Measurements from ENCODE around the gene IL1RAP.
"Not testable (repeated sequence)": the region's sequence is repeated elsewhere in the genome, so short reads cannot be mapped to it uniquely, and the experiment has no call there.

The IL1RAP gene

DNA sequence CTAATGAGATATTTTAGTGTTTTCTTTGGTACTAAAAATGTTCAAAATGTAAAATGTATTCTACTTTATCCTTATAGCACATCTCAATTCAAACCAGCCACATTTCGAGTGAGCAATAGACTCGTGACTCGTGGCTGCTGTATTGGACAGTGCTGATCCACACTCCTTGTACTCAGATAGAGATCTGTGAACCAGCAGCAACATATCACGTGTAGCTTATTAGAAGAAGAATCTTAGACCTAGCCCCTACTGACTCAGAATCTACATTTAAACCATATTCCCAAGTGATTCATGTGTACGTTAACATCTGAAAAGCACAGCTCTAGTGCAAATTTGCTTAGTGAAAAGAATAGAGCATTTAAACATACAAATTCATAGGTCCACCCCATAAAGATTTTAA lies 130.9 kb downstream of the IL1RAP start:
- in situ Hi-C loops (cut with MboI; ENCODE audit: low sequenced_read_pairs): no loop called here

DNA sequence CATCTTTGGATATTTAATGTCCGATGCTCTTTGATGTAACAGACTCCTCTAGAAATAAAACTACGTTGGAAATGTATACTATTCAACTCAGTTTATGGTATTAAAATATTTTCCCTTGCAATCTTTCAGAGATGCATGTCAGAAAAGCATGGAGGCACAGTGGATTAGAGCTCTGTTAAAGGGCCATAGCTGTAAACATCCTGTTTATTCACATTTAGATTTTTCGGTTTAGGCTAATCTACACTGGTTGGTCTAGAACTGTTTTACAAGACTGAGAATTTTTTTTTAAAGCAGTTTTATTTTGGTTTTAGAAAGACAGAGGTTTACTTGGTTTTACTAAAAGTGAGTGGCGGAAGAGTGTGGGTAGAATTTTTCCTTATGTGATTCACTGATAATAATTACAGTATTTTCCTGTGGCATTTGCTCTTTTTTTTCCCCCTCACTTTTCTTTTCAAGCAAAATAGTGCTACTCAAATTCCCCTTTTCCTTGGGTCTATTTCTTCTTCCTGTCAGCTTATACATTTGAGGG lies 132.1 kb downstream of the IL1RAP start:
- in situ Hi-C loops (cut with MboI; ENCODE audit: low sequenced_read_pairs): no loop called here

GRCh38 chr3:190646996-190647395 lies 133.1 kb downstream of the IL1RAP start:
- in situ Hi-C loops (cut with MboI; ENCODE audit: low sequenced_read_pairs): no loop called here

GRCh38 chr3:190655933-190656332 lies 142.0 kb downstream of the IL1RAP start:
- in situ Hi-C loops (cut with MboI; ENCODE audit: low sequenced_read_pairs): no loop called here

DNA sequence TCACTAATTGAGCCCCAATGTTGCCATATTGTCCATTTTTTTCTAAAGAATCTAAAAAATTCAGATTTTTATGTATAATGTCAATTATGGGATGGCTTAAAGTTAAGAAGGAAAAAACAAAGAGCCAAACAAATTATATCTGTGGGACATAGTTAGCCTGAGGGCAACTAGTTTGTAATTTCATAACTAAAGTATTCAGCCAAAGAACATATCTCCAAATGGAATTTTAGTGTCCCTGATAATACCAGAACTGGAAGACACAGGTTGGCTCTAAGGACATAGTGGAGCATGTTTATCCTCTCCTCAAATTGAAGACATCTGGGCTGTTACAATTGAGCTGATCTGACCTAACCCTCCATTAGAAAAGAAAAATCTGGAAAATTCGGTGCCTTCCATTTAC lies 144.2 kb downstream of the IL1RAP start:
- in situ Hi-C loops (cut with MboI; ENCODE audit: low sequenced_read_pairs): no loop called here

DNA sequence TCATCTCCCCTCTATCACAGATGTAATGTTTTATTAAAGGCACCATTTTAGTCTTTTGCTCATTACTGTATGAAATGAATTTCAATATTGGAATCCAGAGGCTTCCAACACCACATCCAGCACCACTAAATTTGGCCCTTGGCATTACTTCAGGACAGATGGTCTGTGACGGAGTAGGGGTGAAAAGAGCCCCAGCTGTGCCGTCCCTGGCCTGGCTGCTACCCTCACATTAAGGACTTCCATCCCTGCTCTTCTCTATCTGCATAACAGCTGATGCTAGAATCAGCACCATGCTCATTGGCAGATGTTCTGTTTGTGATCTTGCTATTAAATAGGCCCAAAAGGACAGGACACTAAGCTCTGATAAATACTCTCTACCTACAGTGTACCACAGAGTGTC lies 152.9 kb downstream of the IL1RAP start:
- in situ Hi-C loops (cut with MboI; ENCODE audit: low sequenced_read_pairs): no loop called here

GRCh38 chr3:190671658-190672057 lies 157.8 kb downstream of the IL1RAP start:
- in situ Hi-C loops (cut with MboI; ENCODE audit: low sequenced_read_pairs): no loop called here

GRCh38 chr3:190673148-190673547 lies 159.3 kb downstream of the IL1RAP start:
- in situ Hi-C loops (cut with MboI; ENCODE audit: low sequenced_read_pairs): no loop called here

DNA sequence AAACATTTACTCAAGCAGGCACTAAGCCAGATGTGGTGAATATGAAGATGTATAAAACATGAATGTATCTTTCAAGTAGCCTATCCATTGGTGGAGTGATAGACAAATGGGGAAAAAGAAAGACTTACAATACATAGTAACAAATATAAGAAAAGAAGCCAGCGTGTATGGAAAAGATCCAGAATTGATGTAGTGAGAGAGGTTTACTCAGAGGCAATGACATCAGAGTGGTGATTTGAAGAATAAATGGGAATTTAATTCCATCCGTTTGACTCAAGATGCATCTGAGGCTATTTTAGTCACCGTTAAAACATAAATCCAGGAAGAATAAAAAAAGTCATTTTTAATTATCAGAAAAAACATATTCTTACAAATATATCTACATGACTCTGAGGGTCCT lies 162.6 kb downstream of the IL1RAP start:
- in situ Hi-C loops (cut with MboI; ENCODE audit: low sequenced_read_pairs): no loop called here

DNA sequence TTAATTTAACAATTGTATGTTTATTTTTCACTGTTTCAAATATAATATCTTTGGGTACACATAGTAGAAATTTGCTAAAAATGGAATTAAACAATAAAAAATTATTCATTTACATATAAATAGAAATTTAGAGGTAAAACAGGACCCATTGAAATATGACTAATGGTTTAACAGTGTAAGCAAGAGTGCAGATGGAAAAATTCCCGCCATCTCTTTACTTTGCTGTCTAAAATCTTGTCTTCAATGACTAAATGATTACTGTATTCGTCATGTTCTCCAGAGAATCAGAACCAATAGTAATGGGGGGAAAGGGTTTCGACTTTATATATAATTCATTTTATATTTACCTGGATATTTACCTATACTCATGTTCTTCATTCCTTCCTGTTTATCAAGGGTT lies 163.1 kb downstream of the IL1RAP start:
- in situ Hi-C loops (cut with MboI; ENCODE audit: low sequenced_read_pairs): no loop called here

GRCh38 chr3:190677868-190678267 lies 164.0 kb downstream of the IL1RAP start:
- in situ Hi-C loops (cut with MboI; ENCODE audit: low sequenced_read_pairs): not testable (repeated sequence)

DNA sequence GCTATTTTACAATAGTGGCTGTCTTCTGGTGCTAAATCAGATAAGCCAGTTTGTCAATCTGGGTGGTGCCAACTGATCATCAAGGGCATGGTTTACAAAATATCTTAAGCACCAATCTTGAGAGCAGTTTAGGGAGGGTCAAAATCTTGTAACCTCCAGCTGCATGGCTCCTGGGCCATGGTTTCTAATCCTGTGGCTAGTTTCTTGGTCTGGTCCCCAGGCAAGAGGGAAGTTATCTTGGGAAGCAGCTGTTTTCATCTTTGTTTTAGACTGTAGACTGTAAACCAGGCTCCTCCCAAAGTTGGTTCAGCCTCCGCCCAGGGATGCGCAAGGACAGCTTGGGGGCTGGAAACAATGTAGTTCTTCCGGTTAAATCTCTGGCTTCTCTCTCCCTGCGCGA lies 166.8 kb downstream of the IL1RAP start:
- in situ Hi-C loops (cut with MboI; ENCODE audit: low sequenced_read_pairs): no loop called here

DNA sequence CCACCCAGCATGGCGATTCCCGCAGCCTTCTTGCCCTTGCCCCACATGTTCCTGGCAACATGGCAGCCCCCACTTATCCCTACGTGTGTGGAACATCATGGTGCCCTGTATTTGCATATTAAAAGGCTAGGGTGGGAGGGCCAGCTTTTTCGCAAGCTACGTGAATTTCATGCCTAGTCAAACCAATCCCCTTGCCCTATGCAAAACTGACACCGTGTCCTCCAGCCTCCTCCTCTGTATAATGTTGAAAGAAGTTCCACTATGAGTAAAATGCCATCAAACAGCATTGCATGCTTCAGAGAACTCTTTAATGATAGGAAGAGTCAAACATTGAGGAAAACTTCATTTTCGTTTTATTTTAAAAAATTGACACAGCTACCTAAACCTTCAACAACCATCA lies 170.9 kb downstream of the IL1RAP start:
- in situ Hi-C loops (cut with MboI; ENCODE audit: low sequenced_read_pairs): no loop called here

DNA sequence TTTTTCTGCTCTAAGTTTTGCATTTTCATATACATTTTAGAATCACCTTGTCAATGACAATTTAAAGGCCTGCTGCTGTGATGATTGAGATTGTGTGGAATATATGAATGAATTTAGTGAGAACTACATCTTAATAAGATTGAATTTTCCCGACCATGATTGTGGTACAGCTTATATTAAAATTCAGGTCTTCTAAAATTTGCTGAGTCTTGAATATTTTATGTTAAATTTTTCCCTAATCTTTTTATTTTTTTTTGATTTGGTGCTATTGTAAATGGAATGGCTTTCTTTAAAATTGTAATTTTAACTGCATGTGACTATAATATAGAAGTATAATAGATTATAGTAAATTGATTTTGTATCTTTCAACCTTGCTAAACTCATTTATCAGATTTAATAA lies 172.1 kb downstream of the IL1RAP start:
- in situ Hi-C loops (cut with MboI; ENCODE audit: low sequenced_read_pairs): no loop called here

DNA sequence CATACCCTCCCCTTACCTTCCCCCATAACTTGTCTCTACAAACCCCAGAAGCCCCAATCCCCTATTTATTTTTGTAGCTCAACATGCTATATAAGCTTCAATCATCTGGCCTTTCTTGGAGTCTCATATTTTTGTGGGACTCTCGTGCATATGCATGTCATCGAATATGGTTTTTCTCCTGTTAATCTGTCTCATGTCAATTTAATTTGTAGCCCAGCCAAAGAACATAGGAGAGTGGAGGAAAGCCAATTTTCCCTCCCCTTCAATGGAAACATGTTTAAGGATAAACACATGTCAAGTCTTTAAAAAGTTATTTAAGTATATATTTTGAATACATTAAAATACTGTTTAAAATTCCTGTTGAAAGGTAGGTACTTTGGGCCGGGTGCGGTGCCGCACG lies 176.4 kb downstream of the IL1RAP start:
- in situ Hi-C loops (cut with MboI; ENCODE audit: low sequenced_read_pairs): no loop called here

DNA sequence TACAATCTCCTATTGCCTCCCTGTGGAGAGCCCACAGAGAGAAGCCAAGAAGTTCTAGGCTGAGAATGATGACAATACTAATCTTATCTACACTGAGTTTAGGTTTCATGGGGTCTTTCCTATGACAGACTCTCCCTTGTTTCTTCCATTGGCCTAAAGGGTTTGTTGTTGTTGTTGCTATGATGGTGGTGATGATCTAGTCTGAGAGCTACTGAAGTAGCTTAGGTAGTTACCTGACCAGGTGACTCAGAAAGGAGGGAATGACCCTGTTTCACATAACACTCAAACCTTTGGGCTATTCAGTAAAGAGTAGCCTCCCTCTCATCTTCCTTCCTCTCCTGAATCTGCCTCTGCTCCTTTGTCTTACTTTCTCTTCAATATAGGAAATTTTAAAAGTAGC lies 178.4 kb downstream of the IL1RAP start:
- in situ Hi-C loops (cut with MboI; ENCODE audit: low sequenced_read_pairs): no loop called here

DNA sequence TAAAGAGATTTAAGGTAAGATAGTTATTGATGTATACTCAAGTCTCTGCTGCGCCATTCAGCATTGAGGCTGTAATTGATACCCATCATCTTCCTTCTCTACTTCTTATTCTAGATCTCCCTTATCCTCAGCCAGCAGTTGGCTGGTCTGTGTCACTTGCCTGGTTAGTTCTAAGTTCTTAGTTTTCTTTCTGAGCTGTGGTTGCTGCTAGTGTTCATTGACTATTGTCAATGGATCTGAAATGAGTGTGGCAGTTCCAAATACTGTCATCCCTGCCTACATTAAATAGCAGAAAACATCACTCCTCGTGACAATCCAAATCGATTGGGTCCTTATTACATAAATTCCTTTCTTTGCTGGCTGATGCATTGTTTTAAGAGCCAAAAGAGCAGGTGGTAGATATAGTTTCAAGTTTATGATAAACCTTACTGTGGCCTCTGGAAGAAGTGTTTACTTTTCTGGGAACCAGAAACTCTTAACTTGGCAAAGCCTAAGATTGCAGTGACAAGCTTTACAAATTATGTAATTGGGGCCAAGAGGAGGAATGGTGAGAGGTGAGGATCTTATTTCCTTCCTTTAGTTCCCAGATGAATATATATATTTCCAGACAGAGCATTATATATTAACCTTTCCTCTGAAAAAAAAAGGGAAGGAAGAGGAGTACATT lies 180.6 kb downstream of the IL1RAP start:
- in situ Hi-C loops (cut with MboI; ENCODE audit: low sequenced_read_pairs): no loop called here

GRCh38 chr3:190695225-190695624 lies 181.3 kb downstream of the IL1RAP start:
- in situ Hi-C loops (cut with MboI; ENCODE audit: low sequenced_read_pairs): no loop called here

GRCh38 chr3:190695994-190696393 lies 182.1 kb downstream of the IL1RAP start:
- in situ Hi-C loops (cut with MboI; ENCODE audit: low sequenced_read_pairs): no loop called here

DNA sequence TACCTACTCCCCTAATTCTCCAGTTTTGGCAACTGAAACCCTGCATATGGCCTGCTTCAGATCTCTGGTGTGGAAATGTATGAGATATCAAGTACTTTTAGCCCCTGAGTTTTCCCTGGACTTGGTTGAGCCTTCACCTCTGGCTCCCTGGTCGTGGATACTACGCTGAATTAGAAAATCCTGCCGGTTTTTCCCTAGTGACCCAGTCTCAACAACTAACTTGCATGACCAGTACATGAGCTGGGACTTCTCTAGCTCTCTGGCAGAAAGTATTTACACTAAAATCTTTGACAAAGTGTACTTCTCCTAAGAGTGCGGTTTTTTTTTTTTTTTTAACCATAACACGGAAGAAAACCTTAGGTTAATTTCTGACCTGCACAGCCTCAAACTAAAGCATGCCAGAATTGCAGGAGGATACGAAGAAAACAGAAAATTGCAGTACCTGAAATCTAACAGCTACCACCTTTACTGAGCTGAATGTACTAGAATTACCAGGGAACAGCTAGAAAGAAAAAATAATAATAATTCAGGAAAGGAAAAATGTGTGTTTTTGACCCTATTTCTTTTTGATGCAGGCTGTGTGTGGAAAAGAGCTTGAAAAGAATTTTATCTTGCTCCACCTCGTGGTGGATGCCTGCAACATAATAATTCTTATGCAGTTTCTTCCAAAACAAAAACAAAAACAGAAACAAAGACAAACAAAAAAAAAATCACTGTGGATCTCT lies 183.1 kb downstream of the IL1RAP start:
- in situ Hi-C loops (cut with MboI; ENCODE audit: low sequenced_read_pairs): no loop called here

GRCh38 chr3:190697502-190697830 lies 183.6 kb downstream of the IL1RAP start:
- in situ Hi-C loops (cut with MboI; ENCODE audit: low sequenced_read_pairs): no loop called here

DNA sequence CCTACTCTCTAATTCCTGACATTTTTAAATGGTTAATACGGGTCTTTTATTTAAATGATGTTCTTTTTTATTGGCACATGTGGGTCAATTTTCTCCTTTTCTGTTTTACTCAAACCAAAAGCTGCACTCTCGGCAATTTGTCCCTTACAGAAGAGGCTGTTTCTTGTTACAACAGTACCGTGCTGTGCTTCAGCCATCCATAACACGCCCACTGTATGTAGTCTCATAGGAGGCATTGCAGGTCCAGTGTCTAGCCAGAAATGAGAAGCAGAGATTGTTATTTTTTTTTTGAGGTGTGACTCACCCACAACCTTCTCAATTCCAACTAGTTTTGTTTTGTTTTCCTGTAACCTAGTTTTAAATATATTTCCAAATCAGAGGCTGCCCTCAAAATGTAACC lies 184.0 kb downstream of the IL1RAP start:
- in situ Hi-C loops (cut with MboI; ENCODE audit: low sequenced_read_pairs): no loop called here

DNA sequence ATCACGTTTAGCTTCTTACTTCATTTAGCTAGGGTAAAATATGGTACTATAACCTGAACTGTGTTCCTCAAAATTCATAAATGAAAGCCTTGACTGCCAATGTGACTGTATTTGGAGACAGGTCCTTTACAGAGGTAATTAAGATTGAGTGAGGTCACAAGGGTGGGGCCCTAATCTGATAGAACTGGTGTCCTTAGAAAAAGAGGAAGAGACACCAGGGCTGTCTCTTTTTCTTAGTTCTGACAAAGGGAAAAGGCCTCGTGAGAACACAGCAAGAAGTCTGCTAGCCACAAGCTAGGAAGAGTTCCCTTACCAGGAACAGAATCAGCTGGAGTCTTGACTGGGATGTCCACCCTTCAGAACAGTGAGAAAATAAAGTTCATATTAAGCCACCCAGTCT lies 185.9 kb downstream of the IL1RAP start:
- in situ Hi-C loops (cut with MboI; ENCODE audit: low sequenced_read_pairs): no loop called here
